K562 (cell line): ENCODE results near the gene GPR142. TPM values are rescaled to one million over a fixed set of nuclear protein-coding genes. Genes with fewer than 3 reads are reported as not detected.

Source experiments
- BCOR ChIP-seq: fragments of 450-650 bp; IDR thresholded peaks from 2 replicates; pipeline ENCODE4 v1.6.1; 2016
- CCNT2 ChIP-seq: IDR thresholded peaks from 2 replicates; pipeline ENCODE4 v1.6.1; 2011; ENCODE audit warnings: borderline replicate concordance, low read depth, mild to moderate bottlenecking, moderate library complexity, mixed read lengths, low read length; ENCODE audit not compliant: insufficient read length; ENCODE audit errors: extremely low read depth
- ERF ChIP-seq: fragments of 450-650 bp; formaldehyde crosslinking; IDR thresholded peaks from 2 replicates; pipeline ENCODE4 v1.4.0; 2020; ENCODE audit warnings: mild to moderate bottlenecking, mixed read lengths
- HNRNPK ChIP-seq: fragments of 200-400 bp; formaldehyde crosslinking; IDR thresholded peaks from one replicate; pipeline ENCODE4 v1.6.1; 2018; ENCODE audit warnings: mild to moderate bottlenecking, low read depth, low read length; ENCODE audit not compliant: poor library complexity, severe bottlenecking
- HNRNPLL ChIP-seq: fragments of 200-400 bp; formaldehyde crosslinking; IDR thresholded peaks from 2 replicates; pipeline ENCODE4 v1.6.1; 2017; ENCODE audit warnings: low read length, low read depth, mild to moderate bottlenecking; ENCODE audit not compliant: poor library complexity, severe bottlenecking
- PRMT5 ChIP-seq: sonication (generic); formaldehyde crosslinking; IDR thresholded peaks from 2 replicates; pipeline ENCODE4 v1.5.0; 2020; ENCODE audit warnings: missing genetic modification reagents
- RBM15 ChIP-seq: fragments of 200-400 bp; formaldehyde crosslinking; IDR thresholded peaks from 2 replicates; pipeline ENCODE4 v1.6.1; 2018; ENCODE audit warnings: mild to moderate bottlenecking, low read length, moderate library complexity; ENCODE audit not compliant: insufficient read depth
- RBM25 ChIP-seq: fragments of 200-400 bp; formaldehyde crosslinking; IDR thresholded peaks from 2 replicates; pipeline ENCODE4 v1.6.1; 2018; ENCODE audit warnings: low read length, low read depth, moderate library complexity; ENCODE audit not compliant: severe bottlenecking
- SOX6 ChIP-seq: fragments of 450-650 bp; IDR thresholded peaks from 2 replicates; pipeline ENCODE4 v1.6.1; 2014; ENCODE audit warnings: mild to moderate bottlenecking
- STAT5B ChIP-seq: fragments of 250-450 bp; sonication (Bioruptor Pico); IDR thresholded peaks from 2 replicates; pipeline ENCODE4 v1.8.0; 2021; ENCODE audit warnings: mild to moderate bottlenecking, inconsistent platforms
- ZFP36 ChIP-seq: fragments of 150-350 bp; IDR thresholded peaks from 2 replicates; pipeline ENCODE4 v1.6.1; 2018; ENCODE audit warnings: low read length, low read depth; ENCODE audit not compliant: partially characterized antibody
- ZNF436 ChIP-seq: fragments of 250-450, 450-650 bp; sonication (Bioruptor Pico); formaldehyde crosslinking; IDR thresholded peaks from 2 replicates; pipeline ENCODE4 v1.7.0; 2020; ENCODE audit warnings: mild to moderate bottlenecking
- polyA plus RNA-seq, 8 experiments: library from polyadenylated mRNA; depleted of rRNA in 4 of 8; stranded (reverse) in 5 of 8; unstranded in 3 of 8; fragments of >200 nt; fragmentation: Nextera tagmentation in 2 of 8; fragmentation: Illumina TruSeq in 1 of 8; extraction: Ambion mirVana in 2 of 8; extraction: Trizol in 1 of 8; gene quantifications; 2 replicates each; pipeline versions ENCODE4 v1.2.1 to v1.2.3, GENCODE V29; 2011 to 2014; ENCODE audit warnings: inconsistent platforms in 1 of 8, missing spikeins in 1 of 8
- total RNA-seq, 7 experiments: library from RNA; depleted of rRNA in 6 of 7; stranded (reverse); fragments of >200 nt in 6 of 7; fragmentation: Illumina TruSeq in 2 of 7; extraction: Trizol in 2 of 7; gene quantifications; 2 replicates each; pipeline versions ENCODE4 v1.2.1 to v1.2.3, GENCODE V29; 2011 to 2021; ENCODE audit warnings: low replicate concordance in 1 of 7
- TF ChIP-seq, protein P1 (sequence below): sonication (generic); formaldehyde crosslinking; IDR thresholded peaks from 2 replicates; pipeline ENCODE4 v1.8.0; 2023; ENCODE audit warnings: missing genetic modification reagents, mild to moderate bottlenecking, borderline replicate concordance
- TF ChIP-seq, protein P2 (sequence below), 2 experiments: fragments of 450-650 bp in 1 of 2; IDR thresholded peaks; 2 replicates each; pipeline ENCODE4 v1.6.1; 2011 to 2017; ENCODE audit warnings: low read depth in 2 of 2, antibody characterized with exemption in 1 of 2, borderline replicate concordance in 1 of 2, low read length in 1 of 2, mild to moderate bottlenecking in 1 of 2, mixed read lengths in 1 of 2; ENCODE audit not compliant: control insufficient read depth in 1 of 2
- TF ChIP-seq, protein P3 (sequence below): fragments of 250-450 bp; sonication (Bioruptor Pico); IDR thresholded peaks from 2 replicates; pipeline ENCODE4 v1.8.0; 2021; ENCODE audit warnings: moderate library complexity, mild to moderate bottlenecking, inconsistent platforms
- TF ChIP-seq, protein P4 (sequence below): sonication (generic); formaldehyde crosslinking; IDR thresholded peaks from 2 replicates; pipeline ENCODE4 v1.9.0; 2022; ENCODE audit warnings: mild to moderate bottlenecking, missing genetic modification reagents
- TF ChIP-seq, protein P5 (sequence below), 2 experiments: fragments of 450-650 bp in 1 of 2; sonication (generic) in 1 of 2; formaldehyde crosslinking in 1 of 2; IDR thresholded peaks in 1 of 2; conservative IDR thresholded peaks in 1 of 2; 2 replicates each; pipeline versions ENCODE4 v1.6.1 to v1.8.1; 2016 to 2023; ENCODE audit warnings: mild to moderate bottlenecking in 2 of 2, moderate library complexity in 2 of 2, inconsistent platforms in 1 of 2, missing genetic modification reagents in 1 of 2

The GPR142 gene
- total and polyA plus RNA-seq, 9 of the 15 experiments (the other 6 are each of a cell fraction or from before 2014, with no cell fraction given), result not detected

DNA sequence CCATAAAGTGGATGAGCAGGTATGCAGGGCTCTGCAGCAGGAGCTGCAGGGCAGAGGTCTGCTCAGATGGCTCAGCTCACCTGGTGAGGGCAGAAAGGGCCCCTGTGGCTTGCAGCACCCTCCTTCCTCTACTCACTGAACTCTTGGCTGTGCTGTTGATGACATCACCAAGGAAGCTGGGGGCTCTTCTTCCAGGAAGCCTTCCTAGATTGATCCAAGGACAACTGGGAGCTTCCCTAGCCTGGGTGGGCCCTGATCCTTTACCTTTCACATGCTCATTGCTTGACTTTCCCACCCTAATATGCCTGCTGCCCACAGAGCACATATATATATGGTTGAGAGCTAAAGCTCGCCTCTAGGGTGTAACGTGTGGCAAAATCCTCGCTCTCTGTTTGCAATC is 38.8 kb upstream of the GPR142 start (continued):
- TF ChIP-seq, protein P1, sequence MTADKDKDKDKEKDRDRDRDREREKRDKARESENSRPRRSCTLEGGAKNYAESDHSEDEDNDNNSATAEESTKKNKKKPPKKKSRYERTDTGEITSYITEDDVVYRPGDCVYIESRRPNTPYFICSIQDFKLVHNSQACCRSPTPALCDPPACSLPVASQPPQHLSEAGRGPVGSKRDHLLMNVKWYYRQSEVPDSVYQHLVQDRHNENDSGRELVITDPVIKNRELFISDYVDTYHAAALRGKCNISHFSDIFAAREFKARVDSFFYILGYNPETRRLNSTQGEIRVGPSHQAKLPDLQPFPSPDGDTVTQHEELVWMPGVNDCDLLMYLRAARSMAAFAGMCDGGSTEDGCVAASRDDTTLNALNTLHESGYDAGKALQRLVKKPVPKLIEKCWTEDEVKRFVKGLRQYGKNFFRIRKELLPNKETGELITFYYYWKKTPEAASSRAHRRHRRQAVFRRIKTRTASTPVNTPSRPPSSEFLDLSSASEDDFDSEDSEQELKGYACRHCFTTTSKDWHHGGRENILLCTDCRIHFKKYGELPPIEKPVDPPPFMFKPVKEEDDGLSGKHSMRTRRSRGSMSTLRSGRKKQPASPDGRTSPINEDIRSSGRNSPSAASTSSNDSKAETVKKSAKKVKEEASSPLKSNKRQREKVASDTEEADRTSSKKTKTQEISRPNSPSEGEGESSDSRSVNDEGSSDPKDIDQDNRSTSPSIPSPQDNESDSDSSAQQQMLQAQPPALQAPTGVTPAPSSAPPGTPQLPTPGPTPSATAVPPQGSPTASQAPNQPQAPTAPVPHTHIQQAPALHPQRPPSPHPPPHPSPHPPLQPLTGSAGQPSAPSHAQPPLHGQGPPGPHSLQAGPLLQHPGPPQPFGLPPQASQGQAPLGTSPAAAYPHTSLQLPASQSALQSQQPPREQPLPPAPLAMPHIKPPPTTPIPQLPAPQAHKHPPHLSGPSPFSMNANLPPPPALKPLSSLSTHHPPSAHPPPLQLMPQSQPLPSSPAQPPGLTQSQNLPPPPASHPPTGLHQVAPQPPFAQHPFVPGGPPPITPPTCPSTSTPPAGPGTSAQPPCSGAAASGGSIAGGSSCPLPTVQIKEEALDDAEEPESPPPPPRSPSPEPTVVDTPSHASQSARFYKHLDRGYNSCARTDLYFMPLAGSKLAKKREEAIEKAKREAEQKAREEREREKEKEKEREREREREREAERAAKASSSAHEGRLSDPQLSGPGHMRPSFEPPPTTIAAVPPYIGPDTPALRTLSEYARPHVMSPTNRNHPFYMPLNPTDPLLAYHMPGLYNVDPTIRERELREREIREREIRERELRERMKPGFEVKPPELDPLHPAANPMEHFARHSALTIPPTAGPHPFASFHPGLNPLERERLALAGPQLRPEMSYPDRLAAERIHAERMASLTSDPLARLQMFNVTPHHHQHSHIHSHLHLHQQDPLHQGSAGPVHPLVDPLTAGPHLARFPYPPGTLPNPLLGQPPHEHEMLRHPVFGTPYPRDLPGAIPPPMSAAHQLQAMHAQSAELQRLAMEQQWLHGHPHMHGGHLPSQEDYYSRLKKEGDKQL (CRISPR knock-in tag), result no peak
- TF ChIP-seq BCOR (0 out of 2 replicates have a peak, but pooled peaks have one; percentile 35), CCNT2 (no peak), STAT5B (no peak), ERF (CRISPR knock-in tag) (no peak), RBM25 (peak; percentile 44), HNRNPLL (no peak), ZNF436 (CRISPR knock-in tag) (peak; percentile 80), PRMT5 (CRISPR knock-in tag) (no peak), RBM15 (no peak), ZFP36 (peak; percentile 98), HNRNPK (no peak), SOX6 (no peak)
- TF ChIP-seq, protein P2, sequence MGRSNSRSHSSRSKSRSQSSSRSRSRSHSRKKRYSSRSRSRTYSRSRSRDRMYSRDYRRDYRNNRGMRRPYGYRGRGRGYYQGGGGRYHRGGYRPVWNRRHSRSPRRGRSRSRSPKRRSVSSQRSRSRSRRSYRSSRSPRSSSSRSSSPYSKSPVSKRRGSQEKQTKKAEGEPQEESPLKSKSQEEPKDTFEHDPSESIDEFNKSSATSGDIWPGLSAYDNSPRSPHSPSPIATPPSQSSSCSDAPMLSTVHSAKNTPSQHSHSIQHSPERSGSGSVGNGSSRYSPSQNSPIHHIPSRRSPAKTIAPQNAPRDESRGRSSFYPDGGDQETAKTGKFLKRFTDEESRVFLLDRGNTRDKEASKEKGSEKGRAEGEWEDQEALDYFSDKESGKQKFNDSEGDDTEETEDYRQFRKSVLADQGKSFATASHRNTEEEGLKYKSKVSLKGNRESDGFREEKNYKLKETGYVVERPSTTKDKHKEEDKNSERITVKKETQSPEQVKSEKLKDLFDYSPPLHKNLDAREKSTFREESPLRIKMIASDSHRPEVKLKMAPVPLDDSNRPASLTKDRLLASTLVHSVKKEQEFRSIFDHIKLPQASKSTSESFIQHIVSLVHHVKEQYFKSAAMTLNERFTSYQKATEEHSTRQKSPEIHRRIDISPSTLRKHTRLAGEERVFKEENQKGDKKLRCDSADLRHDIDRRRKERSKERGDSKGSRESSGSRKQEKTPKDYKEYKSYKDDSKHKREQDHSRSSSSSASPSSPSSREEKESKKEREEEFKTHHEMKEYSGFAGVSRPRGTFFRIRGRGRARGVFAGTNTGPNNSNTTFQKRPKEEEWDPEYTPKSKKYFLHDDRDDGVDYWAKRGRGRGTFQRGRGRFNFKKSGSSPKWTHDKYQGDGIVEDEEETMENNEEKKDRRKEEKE (IDR thresholded peaks at IDR 0.05; ENCODE audit: borderline replicate concordance in 1 of 2, control insufficient read depth in 1 of 2, low read depth in 2 of 2, low read length in 1 of 2), result no peak
- TF ChIP-seq, protein P3, sequence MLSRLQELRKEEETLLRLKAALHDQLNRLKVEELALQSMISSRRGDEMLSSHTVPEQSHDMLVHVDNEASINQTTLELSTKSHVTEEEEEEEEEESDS (CRISPR knock-in tag), result no peak
- TF ChIP-seq, protein P4, sequence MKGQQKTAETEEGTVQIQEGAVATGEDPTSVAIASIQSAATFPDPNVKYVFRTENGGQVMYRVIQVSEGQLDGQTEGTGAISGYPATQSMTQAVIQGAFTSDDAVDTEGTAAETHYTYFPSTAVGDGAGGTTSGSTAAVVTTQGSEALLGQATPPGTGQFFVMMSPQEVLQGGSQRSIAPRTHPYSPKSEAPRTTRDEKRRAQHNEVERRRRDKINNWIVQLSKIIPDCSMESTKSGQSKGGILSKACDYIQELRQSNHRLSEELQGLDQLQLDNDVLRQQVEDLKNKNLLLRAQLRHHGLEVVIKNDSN (CRISPR knock-in tag), result no peak
- TF ChIP-seq, protein P5, sequence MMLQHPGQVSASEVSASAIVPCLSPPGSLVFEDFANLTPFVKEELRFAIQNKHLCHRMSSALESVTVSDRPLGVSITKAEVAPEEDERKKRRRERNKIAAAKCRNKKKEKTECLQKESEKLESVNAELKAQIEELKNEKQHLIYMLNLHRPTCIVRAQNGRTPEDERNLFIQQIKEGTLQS (IDR thresholded peaks at IDR 0.05), result peak; percentile 69
- TF ChIP-seq, protein P5 (CRISPR knock-in tag; conservative IDR thresholded peaks at IDR 0.05), result no peak
